Left cardiac atrium (tissue), 4 donors: ENCODE results near the gene GRIN2D. TPM values are rescaled to one million over a fixed set of nuclear protein-coding genes. Genes with fewer than 3 reads are reported as not detected.
"Not testable (repeated sequence)": the region's sequence is repeated elsewhere in the genome, so short reads cannot be mapped to it uniquely, and the experiment has no call there.

Experiments used
- ATAC-seq, 2 donors: fragments of 200-7000 bp; cut with Tn5 transposase; one replicate each; pipeline ENCODE4 v1.9.1; 2020; ENCODE audit warnings: mild to moderate bottlenecking in 2 of 2, moderate library complexity in 2 of 2
- DNase-seq: peaks from one replicate; pipeline ENCODE4 v3.0.0-alpha.2; 2020
- intact Hi-C, 2 donors: fragments of 100-400 bp; cut with DNase I; formaldehyde crosslinking; loops; one replicate each; pipeline versions ENCODE4 v1.14.1 to v1.15.1; 2022 to 2023
- total RNA-seq, 2 donors: library from RNA; stranded (reverse); fragmentation: NEBNext Ultra II Directional; extraction: Animal tissue kit (Norgen Biotek cat#: 25700); gene quantifications; one replicate each; pipeline ENCODE4 v1.2.1, GENCODE V29; 2021
- donor health status: DM: no; HTN: yes; CAD: no.
- donor health status: DM: no; HTN: yes; CAD: no; lungs with severe emphysema.
- donor health status: DM: yes; HTN: yes; CAD: no.
- donor health status: Dilated cardiomyopathy.

Gene GRIN2D
- total RNA-seq, 2 donors from 2014 or later, result 0.39 to 0.47 TPM

GRCh38 chr19:48368936-48369335 lies 24.5 kb upstream of the GRIN2D start:
- DNase-seq (no peak), ATAC-seq (no peak)
- intact Hi-C loops, result no loop called here

- DNase-seq, result no peak
- no peak for ATAC-seq
- intact Hi-C loops, result no loop called here
Measured at GRCh38 chr19:48370955-48371354, 22.5 kb upstream of the GRIN2D start.

- DNase-seq (no peak), ATAC-seq (no peak)
- intact Hi-C loops, result no loop called here
Measured at GRCh38 chr19:48371367-48371766, 22.1 kb upstream of the GRIN2D start.

GRCh38 chr19:48371771-48372170 lies 21.7 kb upstream of the GRIN2D start:
- DNase-seq, ATAC-seq, intact Hi-C loops: not testable (repeated sequence)

GRCh38 chr19:48372904-48373303 lies 20.6 kb upstream of the GRIN2D start:
- intact Hi-C loops, result no loop called here
- DNase-seq, result no peak
- ATAC-seq, result no peak

GRCh38 chr19:48373567-48373966 lies 19.9 kb upstream of the GRIN2D start:
- ATAC-seq (no peak), DNase-seq (no peak)
- intact Hi-C loops, result no loop called here

GRCh38 chr19:48378194-48378570 lies 15.3 kb upstream of the GRIN2D start:
- intact Hi-C loops, result no loop called here
- DNase-seq (no peak), ATAC-seq (no peak)

GRCh38 chr19:48379058-48379457 lies 14.4 kb upstream of the GRIN2D start:
- intact Hi-C loops, result no loop called here
- ATAC-seq, result no peak
- no peak for DNase-seq

GRCh38 chr19:48381178-48381950 lies 12.1 kb upstream of the GRIN2D start:
- intact Hi-C loops, result no loop called here
- ATAC-seq (no peak), DNase-seq (no peak)

- intact Hi-C loops, result no loop called here
- no peak for DNase-seq
- no peak for ATAC-seq
Measured at GRCh38 chr19:48382286-48382685, 11.2 kb upstream of the GRIN2D start.

GRCh38 chr19:48385461-48386087 lies 7.9 kb upstream of the GRIN2D start:
- intact Hi-C loops, result no loop called here

GRCh38 chr19:48386981-48387380 lies 6.5 kb upstream of the GRIN2D start:
- intact Hi-C loops, result no loop called here
- ATAC-seq (no peak), DNase-seq (no peak)

More at GRCh38 chr19:48385461-48386087, 7.9 kb upstream of the GRIN2D start:
- ATAC-seq (no peak), DNase-seq (no peak)

- intact Hi-C loops, result no loop called here
- ATAC-seq (peak; percentile 84 to 89), DNase-seq (peak; percentile 77)
Measured at GRCh38 chr19:48390188-48391099, 3.0 kb upstream of the GRIN2D start.

GRCh38 chr19:48391100-48392005 lies 2.1 kb upstream of the GRIN2D start, which contains the start of gene KDELR1:
KDELR1 (minus strand) TSS chr19:48391551; CDS start chr19:48391358, 193 bp downstream.
- peak; percentile 94 for ATAC-seq
- peak; percentile 78 for DNase-seq
- intact Hi-C loops, result no loop called here

GRCh38 chr19:48392006-48392344 lies 1.5 kb upstream of the GRIN2D start:
- DNase-seq, intact Hi-C loops: not testable (repeated sequence)

GRCh38 chr19:48392860-48393558 lies 459 bp upstream of the GRIN2D start:
- DNase-seq (no peak), ATAC-seq (no peak)
- intact Hi-C loops, result no loop called here

More at GRCh38 chr19:48392006-48392344, 1.5 kb upstream of the GRIN2D start:
- not testable (repeated sequence) for ATAC-seq

- no peak for DNase-seq
- ATAC-seq, result no peak
- intact Hi-C loops, result no loop called here
Measured at GRCh38 chr19:48394331-48395169, 1.1 kb downstream of the GRIN2D start.

- intact Hi-C loops, result no loop called here
- no peak for DNase-seq
- no peak for ATAC-seq
Measured at GRCh38 chr19:48395170-48395455, 1.6 kb downstream of the GRIN2D start.
